Measurements from ENCODE around the gene DCTN5.
"Not testable (repeated sequence)": the region's sequence is repeated elsewhere in the genome, so short reads cannot be mapped to it uniquely, and the experiment has no call there.

The DCTN5 gene

GRCh38 chr16:23640931-23641765, at the start of gene DCTN5, which contains the start of gene PALB2:
Gene DCTN5 (plus strand): TSS chr16:23641466. CDS start chr16:23641543, 77 bp downstream.
Gene PALB2 (minus strand): TSS chr16:23641310. CDS start chr16:23641157, 153 bp downstream.
- DNase-seq (ENCODE audit: low read depth): peak; percentile 73

GRCh38 chr16:23594186-23594585, 47.1 kb upstream of the DCTN5 start:
- no peak for DNase-seq (ENCODE audit: low read depth)

GRCh38 chr16:23595246-23595950, 45.9 kb upstream of the DCTN5 start:
- no peak for DNase-seq (ENCODE audit: low read depth)

DNA sequence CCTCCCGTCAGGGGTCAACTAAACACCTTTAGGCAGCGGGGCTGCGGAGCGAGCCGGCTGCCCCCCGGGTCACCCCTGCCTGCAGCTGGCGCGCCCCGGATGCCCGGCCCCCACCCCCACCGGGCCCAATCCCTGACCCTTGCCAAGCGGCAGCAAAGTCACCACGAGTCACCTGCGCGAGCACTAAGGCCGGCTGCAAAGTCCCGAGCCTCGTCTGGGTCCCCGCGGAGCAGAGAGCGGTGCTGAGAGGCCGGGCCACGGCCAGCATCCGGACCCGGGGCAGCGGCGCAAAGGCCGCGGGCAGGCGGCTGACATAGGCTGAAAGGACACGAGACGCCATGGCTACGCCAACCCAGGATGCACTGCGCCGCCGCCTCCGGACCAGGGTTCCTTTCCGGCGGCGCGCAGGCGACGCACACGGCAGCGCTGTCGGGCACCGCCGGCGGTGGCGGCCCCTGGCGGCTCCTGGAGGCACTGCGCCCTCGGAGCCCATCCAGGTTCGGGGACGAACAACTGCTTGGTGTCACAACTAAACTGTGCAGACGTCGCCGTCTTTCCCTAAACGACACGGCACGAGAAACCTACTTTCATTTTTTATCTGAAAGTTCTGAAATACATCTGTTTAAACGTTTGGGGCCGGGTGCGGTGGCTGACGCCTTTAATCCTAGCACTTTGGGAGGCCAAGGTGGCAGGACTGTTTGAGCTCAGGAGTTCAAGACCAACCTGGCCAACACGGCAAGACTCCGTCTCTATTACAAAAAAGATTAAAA, 45.1 kb upstream of the DCTN5 start, which contains the start of gene NDUFAB1:
Gene NDUFAB1, minus strand, starts transcription at position 366 of the 770 bp plus-strand sequence. Its CDS starts 26 bp downstream, at position 340.
- peak; percentile 44 for DNase-seq (ENCODE audit: low read depth)

DNA sequence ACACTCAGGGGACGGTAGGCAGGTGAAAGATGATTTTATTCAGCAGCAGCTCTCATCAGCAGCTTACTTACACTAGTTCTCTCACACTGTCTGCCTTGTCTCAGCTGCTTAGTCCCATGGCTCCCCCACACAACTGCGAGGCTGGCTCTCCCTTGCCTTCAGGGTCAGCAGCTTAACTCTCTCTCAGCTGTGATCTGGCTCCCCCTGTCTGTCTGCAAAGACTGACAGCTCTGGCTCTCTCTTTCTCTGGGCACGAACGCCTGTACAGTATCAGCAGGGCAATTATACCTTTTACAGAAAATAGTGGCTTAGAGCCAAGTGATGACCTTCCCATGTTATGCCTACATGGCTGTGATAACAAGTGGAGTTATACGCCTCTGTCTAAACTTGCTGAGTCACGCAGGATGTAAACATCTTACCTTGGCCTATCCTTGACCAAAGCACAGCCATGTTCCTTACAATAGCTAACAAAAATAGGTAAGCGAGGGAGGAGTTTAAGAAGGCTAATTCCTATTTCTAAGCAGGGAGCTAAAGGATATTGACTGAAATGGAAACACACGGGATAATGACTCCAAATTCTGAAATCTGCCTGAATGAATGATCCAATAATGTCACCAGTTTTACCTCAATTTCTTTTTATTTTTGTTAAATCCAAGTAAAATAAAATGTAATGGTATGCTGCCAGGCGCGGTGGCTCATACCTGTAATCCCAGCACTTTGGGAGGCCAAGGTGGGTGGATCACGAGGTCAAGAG, 44.1 kb upstream of the DCTN5 start:
- no peak for DNase-seq (ENCODE audit: low read depth)

DNA sequence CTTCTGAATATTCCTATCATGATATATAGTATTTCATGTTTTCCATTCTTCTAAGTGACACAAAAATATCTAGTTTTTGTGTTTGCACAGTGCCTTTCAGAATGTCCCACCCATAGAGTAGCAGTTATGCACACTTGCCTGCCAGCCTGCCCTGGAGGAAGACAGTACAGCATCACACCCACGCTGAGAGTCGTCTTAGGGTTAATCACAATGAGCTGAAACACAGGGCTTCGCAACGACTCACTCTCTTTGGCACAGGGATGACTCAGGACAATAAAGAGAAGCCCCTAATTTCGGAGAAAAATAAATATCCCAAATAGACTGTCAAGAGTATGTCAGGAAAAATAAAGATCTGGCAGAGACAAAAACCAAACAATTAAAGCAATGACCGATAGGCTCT, 33.5 kb upstream of the DCTN5 start:
- peak; percentile 41 for DNase-seq (ENCODE audit: low read depth)

DNA sequence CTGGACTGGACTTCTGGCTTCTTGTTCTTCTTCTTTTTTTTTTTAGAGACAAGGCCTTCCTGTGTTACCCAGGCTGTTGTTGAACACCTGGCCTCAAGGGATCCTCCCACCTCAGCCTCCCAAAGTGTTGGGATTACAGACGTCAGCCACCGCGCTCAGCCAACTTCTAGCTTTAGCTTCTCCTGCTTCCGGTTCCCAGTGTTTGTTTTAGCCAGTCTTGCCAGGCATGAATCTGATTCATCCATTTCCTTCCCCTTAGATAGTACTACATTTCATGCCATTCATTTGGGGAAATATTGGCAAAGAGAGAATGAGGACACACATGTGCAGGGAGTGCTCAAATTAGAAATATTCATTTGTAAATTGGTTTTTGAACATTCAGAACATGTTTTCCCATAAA, 33.1 kb upstream of the DCTN5 start:
- DNase-seq (ENCODE audit: low read depth): peak; percentile 60

DNA sequence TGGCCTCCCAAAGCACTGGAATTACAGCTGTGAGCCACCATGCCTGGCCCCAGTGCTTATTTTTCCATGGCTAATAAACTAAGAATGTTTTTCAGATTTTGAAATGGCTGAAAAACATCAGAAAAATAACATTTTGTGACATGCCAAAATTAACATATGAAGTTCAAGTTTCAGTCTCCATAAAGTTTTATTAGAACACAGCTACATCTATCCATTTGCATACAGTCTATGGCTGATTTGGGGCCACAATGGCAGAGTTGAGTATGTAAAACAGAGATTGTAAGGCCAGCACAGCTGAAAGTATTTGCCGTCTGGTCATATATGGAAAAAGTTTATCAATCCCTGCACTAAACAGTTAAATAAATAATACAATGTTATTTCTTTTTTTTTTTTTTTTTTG, 31.3 kb upstream of the DCTN5 start:
- no peak for DNase-seq (ENCODE audit: low read depth)

DNA sequence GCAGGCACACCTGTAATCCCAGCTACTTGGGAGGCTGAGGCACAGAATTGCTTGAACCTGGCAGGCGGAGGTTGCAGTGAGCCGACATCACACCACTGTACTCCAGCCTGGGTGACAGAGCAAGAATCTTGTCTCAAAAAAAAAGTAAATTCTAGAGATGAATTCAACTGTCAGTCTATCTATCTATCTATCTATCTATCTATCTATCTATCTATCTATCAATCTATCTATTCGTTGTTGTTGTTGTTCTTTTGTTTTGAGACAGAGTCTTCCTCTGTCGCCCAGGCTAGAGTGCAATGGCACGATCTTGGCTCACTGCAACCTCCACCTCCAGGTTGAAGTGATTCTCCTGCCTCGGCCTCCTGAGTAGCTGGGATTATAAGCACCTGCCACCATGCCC, 30.4 kb upstream of the DCTN5 start:
- DNase-seq (ENCODE audit: low read depth): not testable (repeated sequence)

DNA sequence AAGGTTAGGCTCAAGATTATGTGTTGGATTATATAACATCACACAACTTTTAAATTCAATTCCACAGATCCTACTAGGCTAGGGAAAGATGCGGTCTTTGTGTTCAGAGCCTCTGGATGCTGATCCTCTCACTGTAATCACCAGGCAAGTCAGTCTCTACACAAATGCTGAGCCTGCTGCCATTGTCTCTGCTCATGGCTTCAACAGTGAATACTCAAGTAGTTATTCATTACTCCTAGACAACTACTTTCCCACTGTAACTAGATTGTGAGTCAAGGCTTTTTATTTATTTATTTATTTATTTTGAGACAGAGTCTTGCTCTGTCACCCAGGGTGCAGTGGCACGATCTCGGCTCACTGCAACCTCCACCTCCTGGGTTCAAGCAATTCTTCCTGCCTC, 29.3 kb upstream of the DCTN5 start:
- DNase-seq (ENCODE audit: low read depth): no peak

- no peak for DNase-seq (ENCODE audit: low read depth)
Measured at GRCh38 chr16:23615805-23616204, 25.5 kb upstream of the DCTN5 start.

- no peak for DNase-seq (ENCODE audit: low read depth)
Measured at GRCh38 chr16:23624092-23624491, 17.2 kb upstream of the DCTN5 start.

DNA sequence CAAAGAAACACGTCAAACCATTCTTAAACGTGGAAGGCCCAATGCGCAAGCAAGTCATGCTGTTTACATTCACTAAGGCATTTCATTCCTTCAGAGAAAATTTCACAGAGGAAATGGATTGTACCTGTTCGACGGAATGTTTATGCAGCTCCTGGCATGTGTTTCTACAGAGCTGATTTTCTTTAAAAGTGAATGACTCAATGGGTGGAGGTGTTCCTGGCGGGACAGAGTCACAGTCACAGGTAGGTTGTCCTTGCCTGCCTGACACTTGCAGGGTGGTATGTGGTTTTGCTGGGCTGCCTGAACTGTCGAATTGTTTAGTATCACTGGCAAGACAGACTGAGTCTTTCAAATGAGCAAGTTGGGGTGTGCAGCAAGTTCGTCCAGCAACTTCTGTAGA, 11.8 kb upstream of the DCTN5 start:
- no peak for DNase-seq (ENCODE audit: low read depth)

- not testable (repeated sequence) for DNase-seq (ENCODE audit: low read depth)
Measured at GRCh38 chr16:23631874-23632273, 9.4 kb upstream of the DCTN5 start.

DNA sequence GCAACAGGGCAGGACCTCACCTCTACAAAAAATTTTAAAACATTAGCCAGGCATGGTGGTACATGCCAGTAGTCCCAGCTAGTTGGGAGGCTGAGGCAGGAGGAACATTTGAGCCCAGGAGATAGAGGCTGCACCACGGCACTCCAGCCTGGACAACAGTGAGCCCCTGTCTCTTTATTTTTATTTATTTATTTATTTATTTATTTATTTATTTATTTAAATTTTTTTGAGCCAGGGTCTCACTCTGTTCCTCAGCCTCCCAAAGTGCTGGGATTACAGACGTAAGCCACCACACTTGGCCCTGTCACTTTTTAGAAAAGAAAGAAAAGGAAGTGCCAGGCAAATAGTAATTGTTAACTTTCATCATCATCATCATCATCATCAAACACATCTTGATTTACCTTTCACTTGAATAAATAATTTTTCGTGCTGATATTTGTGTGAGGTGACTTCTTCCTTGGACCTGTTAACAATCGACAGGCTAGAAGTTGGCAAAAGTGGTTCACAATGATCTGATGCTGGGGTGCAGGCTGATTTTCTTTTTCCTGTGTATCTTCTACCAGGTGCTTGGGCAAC, 6.7 kb upstream of the DCTN5 start:
- no peak for DNase-seq (ENCODE audit: low read depth)

DNA sequence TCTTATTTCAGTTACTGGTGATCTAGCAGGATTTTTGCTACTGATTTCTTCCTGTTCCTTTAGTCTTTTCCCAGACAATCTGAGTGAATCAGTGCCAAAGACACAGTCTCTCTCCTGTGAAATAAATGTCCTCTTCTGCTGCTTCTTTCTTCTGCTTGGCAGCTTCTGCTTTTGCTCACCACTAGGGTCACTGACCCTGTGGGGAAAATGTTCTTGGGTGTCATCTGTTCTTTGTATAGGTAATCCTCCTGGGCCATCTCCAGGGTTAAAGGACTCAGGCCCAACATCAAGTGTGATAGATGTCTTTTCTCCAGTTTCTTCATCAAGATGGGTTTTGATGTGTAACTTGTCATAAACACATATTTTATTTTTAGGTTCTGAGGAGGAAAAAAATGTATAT, 5.3 kb upstream of the DCTN5 start:
- DNase-seq (ENCODE audit: low read depth): no peak

GRCh38 chr16:23640615-23640930, 693 bp upstream of the DCTN5 start:
- no peak for DNase-seq (ENCODE audit: low read depth)

- DNase-seq (ENCODE audit: low read depth): no peak
Measured at GRCh38 chr16:23642246-23642774, 1.0 kb downstream of the DCTN5 start.

DNA sequence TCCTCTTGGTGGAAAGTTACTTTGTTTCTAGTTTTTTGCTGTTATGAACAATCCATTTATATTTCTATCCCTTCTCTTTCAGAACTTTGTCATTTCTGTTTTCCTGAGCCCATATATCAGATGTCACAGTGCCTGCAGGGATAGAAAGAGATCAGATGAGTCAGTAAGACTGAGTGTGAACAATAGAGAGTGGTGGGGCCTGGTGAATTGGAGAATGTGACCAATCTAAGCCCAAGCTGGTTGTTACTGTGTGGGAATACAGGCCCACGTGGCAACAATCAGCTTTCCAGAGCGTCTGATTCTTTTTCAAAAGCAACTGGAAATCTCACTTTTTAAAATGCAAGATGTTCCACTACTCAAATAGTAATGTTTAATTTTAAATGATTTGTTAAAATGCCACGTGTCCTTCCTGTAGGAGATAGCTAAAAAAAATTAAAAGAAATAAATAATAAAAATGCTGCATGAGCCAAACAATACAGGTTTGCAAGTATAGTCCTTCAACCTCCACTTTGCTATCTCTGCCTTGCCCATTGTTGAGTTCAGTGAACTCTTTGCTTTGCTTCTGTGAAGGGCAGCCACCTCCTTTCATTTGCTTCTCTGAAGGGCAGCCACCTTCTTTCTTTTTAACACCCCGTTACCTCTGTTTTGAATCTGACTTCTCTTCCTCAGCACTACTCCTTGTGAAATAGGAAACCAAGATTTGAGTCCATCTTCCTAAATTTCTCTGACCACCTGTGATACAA, 9.6 kb downstream of the DCTN5 start:
- DNase-seq (ENCODE audit: low read depth): no peak

DNA sequence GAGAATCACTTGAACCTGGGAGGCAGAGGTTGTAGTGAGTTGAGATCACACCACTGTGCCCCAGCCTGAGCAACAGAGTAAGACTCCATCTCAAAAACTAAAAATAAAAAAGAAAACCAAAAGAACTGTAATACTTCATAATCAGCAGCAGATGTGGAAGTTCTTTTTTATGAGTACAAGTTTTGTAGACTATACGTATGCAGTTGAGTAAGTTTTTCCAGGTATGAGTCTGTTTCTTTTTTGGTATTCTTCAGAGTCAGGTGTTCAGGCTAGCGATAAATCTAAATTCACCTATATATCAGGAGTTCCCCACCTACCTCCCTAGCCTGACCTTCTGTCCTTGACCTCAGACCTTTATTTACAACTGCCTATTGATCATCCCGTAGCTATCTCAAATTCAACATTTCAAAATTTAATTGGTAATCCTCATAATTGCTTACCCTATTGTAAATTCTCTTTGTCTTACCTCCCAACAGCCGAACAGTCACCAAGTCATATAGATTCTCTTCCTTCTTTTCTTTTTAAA, 10.7 kb downstream of the DCTN5 start:
- DNase-seq (ENCODE audit: low read depth): no peak

Measured in HS-5 (cell line).